K562 (cell line): ENCODE data around the gene PPP1R14B. TPM values are rescaled to one million over a fixed set of nuclear protein-coding genes. Genes with fewer than 3 reads are reported as not detected.
A peak's percentile ranks its signal among the peaks of the same experiment; 100 is the strongest.

Source experiments
- CEBPG ChIP-seq, 3 experiments: fragments of 200-800 bp in 1 of 3; sonication (Bioruptor generic) in 1 of 3; sonication (generic) in 1 of 3; formaldehyde crosslinking in 1 of 3; IDR thresholded peaks in 2 of 3; conservative IDR thresholded peaks in 1 of 3; 2 replicates each; pipeline versions ENCODE4 v1.6.1 to v1.8.0; 2016 to 2022; ENCODE audit warnings: missing compliant biosample characterization in 2 of 3, missing genetic modification characterization in 2 of 3, mild to moderate bottlenecking in 1 of 3, missing genetic modification reagents in 1 of 3
- CHCHD3 ChIP-seq: fragments of 250-450 bp; sonication (Bioruptor Pico); IDR thresholded peaks from 2 replicates; pipeline ENCODE4 v2.1.2; 2022; ENCODE audit warnings: mild to moderate bottlenecking
- DPF2 ChIP-seq: fragments of 450-650 bp; IDR thresholded peaks from 2 replicates; pipeline ENCODE4 v1.6.1; 2016
- EHMT2 ChIP-seq: fragments of 450-650 bp; IDR thresholded peaks from 2 replicates; pipeline ENCODE4 v1.6.1; 2018; ENCODE audit warnings: antibody characterized with exemption
- ELF1 ChIP-seq: fragments of 200-800 bp; sonication (Bioruptor generic); IDR thresholded peaks from 2 replicates; pipeline ENCODE4 v1.6.1; 2016; ENCODE audit warnings: missing genetic modification characterization, missing compliant biosample characterization
- ETV1 ChIP-seq: fragments of 450-650 bp; conservative IDR thresholded peaks from 2 replicates; pipeline ENCODE4 v1.6.1; 2016; ENCODE audit warnings: missing genetic modification characterization, control low read depth, low read depth, missing compliant biosample characterization
- ETV6 ChIP-seq, 3 experiments: fragments of 150-350 bp in 1 of 3; sonication (generic) in 1 of 3; formaldehyde crosslinking in 1 of 3; IDR thresholded peaks; 2 replicates each; pipeline versions ENCODE4 v1.6.1 to v1.8.0; 2014 to 2022; ENCODE audit warnings: borderline replicate concordance in 2 of 3, low read depth in 2 of 3, antibody characterized with exemption in 1 of 3, low read length in 1 of 3, mild to moderate bottlenecking in 1 of 3, missing genetic modification reagents in 1 of 3
- FOXK1 ChIP-seq: sonication (generic); formaldehyde crosslinking; IDR thresholded peaks from 2 replicates; pipeline ENCODE4 v1.8.0; 2022; ENCODE audit warnings: missing genetic modification reagents, mild to moderate bottlenecking, borderline replicate concordance
- KAT2B ChIP-seq: IDR thresholded peaks from one replicate; pipeline ENCODE4 v1.6.1; 2012; ENCODE audit warnings: low read depth, mild to moderate bottlenecking, control low read depth, inconsistent platforms, low read length, moderate library complexity
- MCM3 ChIP-seq: fragments of 450-650 bp; IDR thresholded peaks from 2 replicates; pipeline ENCODE4 v1.6.1; 2016
- MYBL2 ChIP-seq, 2 experiments: fragments of 450-650 bp in 1 of 2; sonication (generic) in 1 of 2; formaldehyde crosslinking in 1 of 2; IDR thresholded peaks; 2 replicates each; pipeline versions ENCODE4 v1.6.1 to v1.8.1; 2017 to 2022; ENCODE audit warnings: borderline replicate concordance in 1 of 2, inconsistent platforms in 1 of 2, low read depth in 1 of 2, mild to moderate bottlenecking in 1 of 2, missing genetic modification reagents in 1 of 2, moderate library complexity in 1 of 2
- NR2C2 ChIP-seq, 2 experiments: fragments of 200-800 bp in 1 of 2; sonication (Bioruptor generic) in 1 of 2; sonication (generic) in 1 of 2; formaldehyde crosslinking in 1 of 2; IDR thresholded peaks; 2 replicates each; pipeline versions ENCODE4 v1.6.1 to v1.8.0; 2016 to 2022; ENCODE audit warnings: mild to moderate bottlenecking in 1 of 2, missing compliant biosample characterization in 1 of 2, missing genetic modification characterization in 1 of 2, missing genetic modification reagents in 1 of 2
- NR3C1 ChIP-seq: sonication (generic); formaldehyde crosslinking; IDR thresholded peaks from 2 replicates; pipeline ENCODE4 v1.8.1; 2022; ENCODE audit warnings: missing genetic modification reagents
- PHF20 ChIP-seq: fragments of 450-650 bp; IDR thresholded peaks from 2 replicates; pipeline ENCODE4 v1.6.1; 2018; ENCODE audit not compliant: partially characterized antibody
- RAD21 ChIP-seq, 2 experiments: fragments of 250-450 bp in 1 of 2; fragments of 450-650 bp in 1 of 2; sonication (Bioruptor Pico) in 1 of 2; formaldehyde crosslinking in 1 of 2; IDR thresholded peaks in 1 of 2; conservative IDR thresholded peaks in 1 of 2; 2 replicates each; pipeline versions ENCODE4 v1.4.0 to v1.8.0; 2020 to 2022; ENCODE audit warnings: mild to moderate bottlenecking in 2 of 2, moderate library complexity in 1 of 2
- SP2 ChIP-seq: IDR thresholded peaks from 2 replicates; pipeline ENCODE4 v1.6.1; 2011; ENCODE audit warnings: mild to moderate bottlenecking, low read depth, low read length, moderate library complexity; ENCODE audit not compliant: poor library complexity, severe bottlenecking; ENCODE audit errors: extremely low read depth
- TCFL5 ChIP-seq: fragments of 250-450 bp; sonication (Bioruptor Pico); conservative IDR thresholded peaks from 2 replicates; pipeline ENCODE4 v1.6.1; 2021; ENCODE audit warnings: mild to moderate bottlenecking, moderate library complexity, matching md5 sums
- ZC3H11A ChIP-seq: IDR thresholded peaks from 2 replicates; pipeline ENCODE4 v1.6.1; 2012; ENCODE audit warnings: low read depth, low read length, improper control_type of control experiment
- ZZZ3 ChIP-seq: fragments of 450-650 bp; IDR thresholded peaks from 2 replicates; pipeline ENCODE4 v1.6.1; 2016; ENCODE audit warnings: antibody characterized with exemption, mild to moderate bottlenecking, moderate library complexity
- polyA plus RNA-seq, 8 experiments: library from polyadenylated mRNA; depleted of rRNA in 4 of 8; stranded (reverse) in 5 of 8; unstranded in 3 of 8; fragments of >200 nt; fragmentation: Nextera tagmentation in 2 of 8; fragmentation: Illumina TruSeq in 1 of 8; extraction: Ambion mirVana in 2 of 8; extraction: Trizol in 1 of 8; gene quantifications; 2 replicates each; pipeline versions ENCODE4 v1.2.1 to v1.2.3, GENCODE V29; 2011 to 2014; ENCODE audit warnings: inconsistent platforms in 1 of 8, missing spikeins in 1 of 8
- total RNA-seq, 7 experiments: library from RNA; depleted of rRNA in 6 of 7; stranded (reverse); fragments of >200 nt in 6 of 7; fragmentation: Illumina TruSeq in 2 of 7; extraction: Trizol in 2 of 7; gene quantifications; 2 replicates each; pipeline versions ENCODE4 v1.2.1 to v1.2.3, GENCODE V29; 2011 to 2021; ENCODE audit warnings: low replicate concordance in 1 of 7
- TF ChIP-seq, protein P1 (sequence below): fragments of 250-450 bp; sonication (Bioruptor Pico); IDR thresholded peaks from 2 replicates; pipeline ENCODE4 v1.8.0; 2022; ENCODE audit warnings: inconsistent platforms, mild to moderate bottlenecking, moderate library complexity, borderline replicate concordance
- TF ChIP-seq, protein P2 (sequence below): fragments of 450-650 bp; IDR thresholded peaks from 2 replicates; pipeline ENCODE4 v1.6.1; 2018; ENCODE audit not compliant: partially characterized antibody

PPP1R14B gene
- total and polyA plus RNA-seq, 9 of the 15 experiments (the other 6 are each of a cell fraction or from before 2014, with no cell fraction given) = 7.7 to 566 (median 212) TPM

DNA sequence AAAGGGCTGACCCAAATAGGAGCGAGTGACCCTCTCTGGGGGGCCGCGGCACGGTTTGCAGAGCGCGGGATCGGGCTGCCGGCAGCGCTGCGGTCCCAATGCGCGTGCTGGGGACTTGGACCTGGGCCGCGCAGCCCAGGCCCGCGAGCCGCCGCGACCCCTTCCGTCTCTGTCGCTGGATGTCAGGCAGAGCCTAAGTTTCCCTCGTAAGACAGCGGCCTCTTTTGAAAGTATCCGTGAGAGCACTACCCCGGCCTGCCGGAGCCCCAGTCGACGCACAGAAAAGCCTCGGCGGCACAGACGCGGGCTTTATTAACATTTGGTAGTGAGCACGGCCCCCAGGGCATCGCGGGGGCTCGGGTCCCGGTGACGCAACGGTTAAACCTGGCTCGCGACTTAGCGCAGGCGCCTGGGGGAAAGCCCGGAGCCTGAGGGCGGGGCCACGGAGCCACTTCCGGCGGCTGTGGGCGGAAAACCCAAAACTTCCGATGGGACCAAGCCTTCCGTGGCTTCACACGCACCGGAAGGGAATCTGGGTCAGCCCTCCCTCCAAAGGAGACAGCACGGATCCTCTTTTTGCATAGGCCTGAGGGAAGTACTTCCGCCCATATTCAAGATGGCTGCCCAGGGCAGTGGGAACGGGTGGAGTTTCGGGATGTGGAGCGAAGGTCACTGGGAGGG lies 22.9 kb upstream of the PPP1R14B start (continued):
- TF ChIP-seq FOXK1 (no peak; the same call in 1 of the 2 replicates), ETV6 (IDR thresholded peaks at IDR 0.05; ENCODE audit: borderline replicate concordance in 1 of 2, low read depth in 2 of 2, low read length in 1 of 2) (peak; percentile 43 to 49; a peak in 1 of 4 replicates), ETV6 (CRISPR knock-in tag; IDR thresholded peaks at IDR 0.05; ENCODE audit: borderline replicate concordance) (0 out of 2 replicates have a peak, but pooled peaks have one; percentile 65), TCFL5 (no peak), ELF1 (tag) (peak; percentile 100), MYBL2 (IDR thresholded peaks at IDR 0.05; ENCODE audit: low read depth) (no peak), MYBL2 (CRISPR knock-in tag; IDR thresholded peaks at IDR 0.05; ENCODE audit: borderline replicate concordance) (no peak), KAT2B (peak; percentile 26), CEBPG (CRISPR knock-in tag; IDR thresholded peaks at IDR 0.05) (peak; percentile 93), CEBPG (tag; conservative IDR thresholded peaks at IDR 0.05 in 1 of 2, IDR thresholded peaks at IDR 0.05 in 1 of 2) (peak; percentile 96 to 97), ETV1 (tag) (peak; percentile 96), RAD21 (CRISPR knock-in tag; conservative IDR thresholded peaks at IDR 0.05 in 1 of 2, IDR thresholded peaks at IDR 0.05 in 1 of 2) (peak; percentile 19 to 21; a peak in 2 of 4 replicates), EHMT2 (no peak), PHF20 (peak; percentile 56), NR3C1 (CRISPR knock-in tag) (no peak), MCM3 (no peak), ZZZ3 (no peak), DPF2 (no peak), ZC3H11A (peak; percentile 15; the same call in 1 of the 2 replicates), NR2C2 (CRISPR knock-in tag; IDR thresholded peaks at IDR 0.05) (peak; percentile 99), NR2C2 (tag; IDR thresholded peaks at IDR 0.05) (peak; percentile 99), SP2 (peak; percentile 14), CHCHD3 (CRISPR knock-in tag) (peak; percentile 44; the same call in 1 of the 2 replicates)
- TF ChIP-seq, protein P1, sequence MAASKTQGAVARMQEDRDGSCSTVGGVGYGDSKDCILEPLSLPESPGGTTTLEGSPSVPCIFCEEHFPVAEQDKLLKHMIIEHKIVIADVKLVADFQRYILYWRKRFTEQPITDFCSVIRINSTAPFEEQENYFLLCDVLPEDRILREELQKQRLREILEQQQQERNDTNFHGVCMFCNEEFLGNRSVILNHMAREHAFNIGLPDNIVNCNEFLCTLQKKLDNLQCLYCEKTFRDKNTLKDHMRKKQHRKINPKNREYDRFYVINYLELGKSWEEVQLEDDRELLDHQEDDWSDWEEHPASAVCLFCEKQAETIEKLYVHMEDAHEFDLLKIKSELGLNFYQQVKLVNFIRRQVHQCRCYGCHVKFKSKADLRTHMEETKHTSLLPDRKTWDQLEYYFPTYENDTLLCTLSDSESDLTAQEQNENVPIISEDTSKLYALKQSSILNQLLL (CRISPR knock-in tag) = 0 out of 2 replicates have a peak, but pooled peaks have one; percentile 44
- TF ChIP-seq, protein P2, sequence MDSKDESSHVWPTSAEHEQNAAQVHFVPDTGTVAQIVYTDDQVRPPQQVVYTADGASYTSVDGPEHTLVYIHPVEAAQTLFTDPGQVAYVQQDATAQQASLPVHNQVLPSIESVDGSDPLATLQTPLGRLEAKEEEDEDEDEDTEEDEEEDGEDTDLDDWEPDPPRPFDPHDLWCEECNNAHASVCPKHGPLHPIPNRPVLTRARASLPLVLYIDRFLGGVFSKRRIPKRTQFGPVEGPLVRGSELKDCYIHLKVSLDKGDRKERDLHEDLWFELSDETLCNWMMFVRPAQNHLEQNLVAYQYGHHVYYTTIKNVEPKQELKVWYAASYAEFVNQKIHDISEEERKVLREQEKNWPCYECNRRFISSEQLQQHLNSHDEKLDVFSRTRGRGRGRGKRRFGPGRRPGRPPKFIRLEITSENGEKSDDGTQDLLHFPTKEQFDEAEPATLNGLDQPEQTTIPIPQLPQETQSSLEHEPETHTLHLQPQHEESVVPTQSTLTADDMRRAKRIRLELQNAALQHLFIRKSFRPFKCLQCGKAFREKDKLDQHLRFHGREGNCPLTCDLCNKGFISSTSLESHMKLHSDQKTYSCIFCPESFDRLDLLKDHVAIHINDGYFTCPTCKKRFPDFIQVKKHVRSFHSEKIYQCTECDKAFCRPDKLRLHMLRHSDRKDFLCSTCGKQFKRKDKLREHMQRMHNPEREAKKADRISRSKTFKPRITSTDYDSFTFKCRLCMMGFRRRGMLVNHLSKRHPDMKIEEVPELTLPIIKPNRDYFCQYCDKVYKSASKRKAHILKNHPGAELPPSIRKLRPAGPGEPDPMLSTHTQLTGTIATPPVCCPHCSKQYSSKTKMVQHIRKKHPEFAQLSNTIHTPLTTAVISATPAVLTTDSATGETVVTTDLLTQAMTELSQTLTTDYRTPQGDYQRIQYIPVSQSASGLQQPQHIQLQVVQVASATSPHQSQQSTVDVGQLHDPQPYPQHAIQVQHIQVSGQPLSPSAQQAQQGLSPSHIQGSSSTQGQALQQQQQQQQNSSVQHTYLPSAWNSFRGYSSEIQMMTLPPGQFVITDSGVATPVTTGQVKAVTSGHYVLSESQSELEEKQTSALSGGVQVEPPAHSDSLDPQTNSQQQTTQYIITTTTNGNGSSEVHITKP = peak; percentile 10
